ENCODE data around the gene CHD6.

The CHD6 gene

GRCh38 chr20:41592516-41593216 is 25.5 kb downstream of the CHD6 start:
- POLR2A ChIA-PET: no interaction called here

DNA sequence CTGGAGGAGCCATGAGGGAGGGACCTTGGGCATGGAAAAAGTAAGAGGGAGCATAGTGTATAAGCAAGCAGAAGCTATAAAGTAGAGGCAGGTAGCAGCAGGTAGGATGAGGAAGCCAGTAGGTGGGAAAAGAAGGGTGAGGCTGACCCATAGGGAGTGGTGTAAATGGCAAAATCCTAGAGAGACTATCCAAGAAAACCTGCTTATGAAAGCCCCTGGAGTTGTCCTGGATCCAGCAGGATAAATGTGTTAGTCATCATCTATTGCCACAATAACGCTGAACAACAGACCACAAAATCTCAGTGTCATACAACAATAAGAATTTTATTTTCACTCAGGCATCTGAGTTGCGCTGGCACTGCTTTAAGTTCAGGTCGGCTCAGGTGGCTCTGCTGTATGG is 30.2 kb downstream of the CHD6 start:
- Histone ChIP-seq H3K27ac (ENCODE audit: extremely low read depth, low read depth, low read length) (no peak overlapping the region), H3K4me1 (ENCODE audit: control insufficient read depth, insufficient read depth, low read length) (no peaks in the 10 kb centered on the region), H3K36me3 (ENCODE audit: control insufficient read depth in 2 of 2, insufficient read depth in 1 of 2, low read length in 2 of 2) (peaks cover 0 to 8% of the 10 kb centered on the region in 2 experiments; a peak in 1 of 3 replicates), H3K9me3 (ENCODE audit: control insufficient read depth, insufficient read depth, low read depth, low read length) (no peaks in the 10 kb centered on the region; the same call in 1 of the 2 replicates), H3K4me3 (ENCODE audit: low read depth, low read length) (no peak overlapping the region)
- no peak for TF ChIP-seq ZBTB6 (tag by site-specific recombination; IDR thresholded peaks at IDR 0.05)
- no peak for TF ChIP-seq MZF1 (tag by site-specific recombination; IDR thresholded peaks at IDR 0.05; ENCODE audit: borderline replicate concordance)
- TF ChIP-seq, protein P1, sequence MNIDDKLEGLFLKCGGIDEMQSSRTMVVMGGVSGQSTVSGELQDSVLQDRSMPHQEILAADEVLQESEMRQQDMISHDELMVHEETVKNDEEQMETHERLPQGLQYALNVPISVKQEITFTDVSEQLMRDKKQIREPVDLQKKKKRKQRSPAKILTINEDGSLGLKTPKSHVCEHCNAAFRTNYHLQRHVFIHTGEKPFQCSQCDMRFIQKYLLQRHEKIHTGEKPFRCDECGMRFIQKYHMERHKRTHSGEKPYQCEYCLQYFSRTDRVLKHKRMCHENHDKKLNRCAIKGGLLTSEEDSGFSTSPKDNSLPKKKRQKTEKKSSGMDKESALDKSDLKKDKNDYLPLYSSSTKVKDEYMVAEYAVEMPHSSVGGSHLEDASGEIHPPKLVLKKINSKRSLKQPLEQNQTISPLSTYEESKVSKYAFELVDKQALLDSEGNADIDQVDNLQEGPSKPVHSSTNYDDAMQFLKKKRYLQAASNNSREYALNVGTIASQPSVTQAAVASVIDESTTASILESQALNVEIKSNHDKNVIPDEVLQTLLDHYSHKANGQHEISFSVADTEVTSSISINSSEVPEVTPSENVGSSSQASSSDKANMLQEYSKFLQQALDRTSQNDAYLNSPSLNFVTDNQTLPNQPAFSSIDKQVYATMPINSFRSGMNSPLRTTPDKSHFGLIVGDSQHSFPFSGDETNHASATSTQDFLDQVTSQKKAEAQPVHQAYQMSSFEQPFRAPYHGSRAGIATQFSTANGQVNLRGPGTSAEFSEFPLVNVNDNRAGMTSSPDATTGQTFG (tag by site-specific recombination; IDR thresholded peaks at IDR 0.05; ENCODE audit: borderline replicate concordance): no peak
- TF ChIP-seq ZNF747 (tag by site-specific recombination; IDR thresholded peaks at IDR 0.05): no peak
- ChIA-PET CTCF (no interaction called here), POLR2A (no interaction called here)

More at GRCh38 chr20:41592516-41593216, 25.5 kb downstream of the CHD6 start:
- H3K4me1 ChIP-seq (ENCODE audit: control insufficient read depth, insufficient read depth, low read length): no peaks in the 10 kb centered on the region
- peaks cover 0 to 8% of the 10 kb centered on the region in 2 experiments; a peak in 1 of 3 replicates for H3K36me3 ChIP-seq (ENCODE audit: control insufficient read depth in 2 of 2, insufficient read depth in 1 of 2, low read length in 2 of 2)
- no peaks in the 10 kb centered on the region; the same call in 1 of the 2 replicates for H3K9me3 ChIP-seq (ENCODE audit: control insufficient read depth, insufficient read depth, low read depth, low read length)
- TF ChIP-seq, protein P2, sequence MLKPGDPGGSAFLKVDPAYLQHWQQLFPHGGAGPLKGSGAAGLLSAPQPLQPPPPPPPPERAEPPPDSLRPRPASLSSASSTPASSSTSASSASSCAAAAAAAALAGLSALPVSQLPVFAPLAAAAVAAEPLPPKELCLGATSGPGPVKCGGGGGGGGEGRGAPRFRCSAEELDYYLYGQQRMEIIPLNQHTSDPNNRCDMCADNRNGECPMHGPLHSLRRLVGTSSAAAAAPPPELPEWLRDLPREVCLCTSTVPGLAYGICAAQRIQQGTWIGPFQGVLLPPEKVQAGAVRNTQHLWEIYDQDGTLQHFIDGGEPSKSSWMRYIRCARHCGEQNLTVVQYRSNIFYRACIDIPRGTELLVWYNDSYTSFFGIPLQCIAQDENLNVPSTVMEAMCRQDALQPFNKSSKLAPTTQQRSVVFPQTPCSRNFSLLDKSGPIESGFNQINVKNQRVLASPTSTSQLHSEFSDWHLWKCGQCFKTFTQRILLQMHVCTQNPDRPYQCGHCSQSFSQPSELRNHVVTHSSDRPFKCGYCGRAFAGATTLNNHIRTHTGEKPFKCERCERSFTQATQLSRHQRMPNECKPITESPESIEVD (tag by site-specific recombination; IDR thresholded peaks at IDR 0.05): no peak
- TF ChIP-seq ZNF423 (tag by site-specific recombination; IDR thresholded peaks at IDR 0.05): no peak
- peak; percentile 86 for TF ChIP-seq ZNF664 (tag by site-specific recombination; IDR thresholded peaks at IDR 0.05)
- CTCF ChIA-PET: interaction anchor here (0.6 to 0.7 kb wide), 2 partner anchors 12 to 25 kb away, joined by 3 to 4 read pairs; no protein-coding TSS in a partner anchor
- no peak overlapping the region for H3K4me3 ChIP-seq (ENCODE audit: low read depth, low read length)
- H3K27ac ChIP-seq (ENCODE audit: extremely low read depth, low read depth, low read length): no peak overlapping the region

DNA sequence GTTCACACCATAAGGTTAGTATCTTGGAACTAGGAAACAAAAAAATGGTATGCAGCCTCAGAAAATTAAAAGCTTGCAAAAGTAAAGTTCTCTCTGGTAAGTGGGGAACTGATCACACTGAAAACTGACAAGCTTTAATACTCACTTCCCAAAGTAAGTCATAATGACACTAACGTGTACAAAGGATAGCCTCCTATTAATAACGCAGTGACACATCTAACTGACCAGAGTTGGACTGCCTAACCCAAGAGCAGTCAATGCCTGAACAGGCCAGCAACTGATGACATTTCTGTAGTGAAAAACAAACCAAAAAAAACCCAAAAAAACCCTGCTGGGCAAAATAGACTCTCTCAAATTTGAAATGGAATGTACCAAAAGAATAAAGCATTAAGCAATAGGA is 30.7 kb downstream of the CHD6 start:
- no peak overlapping the region for H3K27ac ChIP-seq (ENCODE audit: extremely low read depth, low read depth, low read length)
- no peak overlapping the region for H3K4me3 ChIP-seq (ENCODE audit: low read depth, low read length)
- CTCF ChIA-PET: interaction anchor here (0.7 kb wide), 1 partner anchor 28 kb away, joined by 3 read pairs; no protein-coding TSS in a partner anchor
- TF ChIP-seq GFI1B (tag by site-specific recombination; IDR thresholded peaks at IDR 0.05) (no peak), KLF16 (tag by site-specific recombination; IDR thresholded peaks at IDR 0.05) (no peak), ZNF571 (tag by site-specific recombination; IDR thresholded peaks at IDR 0.05) (no peak), ZNF274 (IDR thresholded peaks at IDR 0.05; ENCODE audit: low read length) (no peak), ZNF274 (tag by site-specific recombination; IDR thresholded peaks at IDR 0.05; ENCODE audit: borderline replicate concordance) (no peak), TSHZ1 (tag by site-specific recombination; IDR thresholded peaks at IDR 0.05; ENCODE audit: borderline replicate concordance) (no peak)
- H3K4me1 ChIP-seq (ENCODE audit: control insufficient read depth, insufficient read depth, low read length): no peaks in the 10 kb centered on the region
- no peaks in the 10 kb centered on the region; the same call in 1 of the 2 replicates for H3K9me3 ChIP-seq (ENCODE audit: control insufficient read depth, insufficient read depth, low read depth, low read length)
- peaks cover 0 to 8% of the 10 kb centered on the region in 2 experiments; a peak in 1 of 3 replicates for H3K36me3 ChIP-seq (ENCODE audit: control insufficient read depth in 2 of 2, insufficient read depth in 1 of 2, low read length in 2 of 2)
- POLR2A ChIA-PET: no interaction called here
